Activated gamma-delta T cell treated with anti-CD3 and anti-CD28 coated beads, Interleukin-2, amount 50 U/mL, for 16 hours (primary cell): ENCODE measurements around the gene ZNRF3.
"Not testable (repeated sequence)": the region's sequence is repeated elsewhere in the genome, so short reads cannot be mapped to it uniquely, and the experiment has no call there.

ENCODE experiments used
- DNase-seq: peaks from one replicate; pipeline ENCODE4 v3.0.0-alpha.2; 2020; ENCODE audit warnings: low read depth

The ZNRF3 gene

DNA sequence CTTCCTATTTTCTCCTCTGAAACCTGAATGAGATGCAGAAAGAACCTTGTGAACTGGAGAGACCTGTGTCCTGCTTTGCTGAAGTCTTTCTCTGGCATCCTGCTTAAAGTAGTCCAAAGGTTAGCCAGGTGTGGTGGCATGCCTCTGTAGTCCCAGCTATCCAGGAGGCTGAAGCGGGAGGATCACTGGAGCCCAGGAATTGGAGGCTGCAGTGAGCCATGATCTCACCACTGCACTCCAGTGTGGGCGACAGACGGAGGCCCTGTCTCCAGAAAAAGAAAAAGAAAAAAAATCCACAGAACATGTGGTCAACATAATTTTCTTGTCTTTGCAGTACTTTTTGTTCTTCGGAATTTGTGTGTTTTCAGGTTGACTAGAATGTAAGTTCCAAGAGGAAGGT is 187.1 kb downstream of the ZNRF3 start:
- DNase-seq, result no peak

- DNase-seq, result no peak
Observed at GRCh38 chr22:29071261-29072045, 188.1 kb downstream of the ZNRF3 start.

- peak; percentile 62 for DNase-seq
Observed at GRCh38 chr22:29072193-29072978, 189.0 kb downstream of the ZNRF3 start.

DNA sequence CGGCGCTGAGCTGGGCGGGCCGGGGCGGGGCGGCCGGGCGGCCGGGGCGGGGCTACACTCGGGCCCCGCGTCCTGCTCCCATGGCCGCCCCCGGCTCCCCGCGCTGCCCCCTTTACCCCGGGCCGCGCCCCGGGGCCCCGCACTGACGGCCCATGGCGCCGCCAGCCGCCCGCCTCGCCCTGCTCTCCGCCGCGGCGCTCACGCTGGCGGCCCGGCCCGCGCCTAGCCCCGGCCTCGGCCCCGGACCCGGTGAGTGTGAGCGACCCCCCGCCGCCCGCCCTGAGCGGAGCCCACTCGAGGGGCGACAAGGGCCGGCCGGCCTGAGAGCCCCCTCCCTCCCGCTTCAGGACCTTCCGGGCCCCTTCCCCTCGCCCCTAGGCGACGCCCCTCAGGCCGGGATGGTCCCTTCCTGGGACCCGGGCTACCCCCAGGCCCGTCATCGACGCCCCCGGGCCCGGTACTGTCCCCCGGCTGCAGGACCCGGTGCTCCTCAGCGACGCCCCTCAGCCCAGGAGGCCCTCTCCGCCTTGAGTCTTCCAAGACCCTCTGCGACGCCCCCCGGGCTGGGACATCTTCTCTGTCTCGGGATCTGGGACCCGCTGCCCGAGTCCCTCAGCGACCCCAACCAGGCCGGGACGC is 189.7 kb downstream of the ZNRF3 start, which contains the start of gene KREMEN1:
Gene KREMEN1, plus strand, starts transcription at position 57 of the 639 bp plus-strand sequence. Its CDS starts 96 bp downstream, at position 153.
- DNase-seq, result no peak

DNA sequence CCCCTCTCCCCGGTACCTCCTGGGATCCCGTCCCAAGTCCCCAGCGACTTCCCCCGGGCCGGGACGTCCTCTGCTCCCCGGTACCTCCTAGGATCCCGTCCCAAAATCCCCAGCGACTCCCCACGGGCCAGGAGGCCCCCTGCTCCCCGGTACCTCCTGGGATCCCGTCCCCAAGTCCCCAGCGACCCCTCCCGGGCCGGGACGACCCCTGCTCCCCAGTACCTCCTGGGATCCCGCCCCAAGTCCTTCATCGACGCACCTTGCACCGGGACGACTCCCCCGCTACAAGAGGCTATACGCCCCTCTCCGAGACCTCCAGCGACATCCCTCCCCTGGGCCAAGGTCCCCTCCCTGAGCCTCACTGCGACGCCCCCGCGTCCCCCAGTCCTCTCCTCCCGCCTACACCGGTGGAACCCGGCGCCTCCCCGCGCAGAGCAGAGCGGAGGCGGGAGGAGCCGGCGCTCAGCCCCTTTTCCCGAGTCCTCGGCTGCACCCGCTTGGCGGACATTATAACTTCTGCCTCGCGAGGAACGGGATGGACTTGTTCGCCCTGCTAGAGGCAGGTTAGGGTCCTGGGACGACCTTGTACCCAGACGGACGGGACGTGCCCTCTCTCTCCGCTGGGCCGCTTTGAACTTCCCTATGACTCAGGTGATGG is 190.4 kb downstream of the ZNRF3 start:
- DNase-seq, result no peak

GRCh38 chr22:29074276-29074772 is 191.0 kb downstream of the ZNRF3 start:
- DNase-seq, result no peak

- DNase-seq, result no peak
Observed at GRCh38 chr22:29078036-29078868, 194.9 kb downstream of the ZNRF3 start.

DNA sequence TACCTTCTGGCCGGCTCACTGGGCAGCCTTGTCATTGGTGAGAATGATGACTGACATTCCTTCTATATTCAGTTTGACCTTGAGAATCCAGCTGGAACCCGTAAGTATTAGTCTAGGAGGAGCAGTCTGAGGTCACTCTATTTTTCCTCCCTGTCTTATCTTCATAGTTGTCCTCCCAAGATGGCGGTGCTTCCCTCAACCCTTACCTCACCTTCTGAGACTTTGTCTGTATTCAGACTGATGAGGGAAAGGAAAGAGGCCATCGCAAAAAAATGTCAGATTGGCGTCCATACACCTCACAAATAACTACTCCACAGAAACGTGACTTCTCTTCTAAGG is 195.5 kb downstream of the ZNRF3 start:
- no peak for DNase-seq

DNA sequence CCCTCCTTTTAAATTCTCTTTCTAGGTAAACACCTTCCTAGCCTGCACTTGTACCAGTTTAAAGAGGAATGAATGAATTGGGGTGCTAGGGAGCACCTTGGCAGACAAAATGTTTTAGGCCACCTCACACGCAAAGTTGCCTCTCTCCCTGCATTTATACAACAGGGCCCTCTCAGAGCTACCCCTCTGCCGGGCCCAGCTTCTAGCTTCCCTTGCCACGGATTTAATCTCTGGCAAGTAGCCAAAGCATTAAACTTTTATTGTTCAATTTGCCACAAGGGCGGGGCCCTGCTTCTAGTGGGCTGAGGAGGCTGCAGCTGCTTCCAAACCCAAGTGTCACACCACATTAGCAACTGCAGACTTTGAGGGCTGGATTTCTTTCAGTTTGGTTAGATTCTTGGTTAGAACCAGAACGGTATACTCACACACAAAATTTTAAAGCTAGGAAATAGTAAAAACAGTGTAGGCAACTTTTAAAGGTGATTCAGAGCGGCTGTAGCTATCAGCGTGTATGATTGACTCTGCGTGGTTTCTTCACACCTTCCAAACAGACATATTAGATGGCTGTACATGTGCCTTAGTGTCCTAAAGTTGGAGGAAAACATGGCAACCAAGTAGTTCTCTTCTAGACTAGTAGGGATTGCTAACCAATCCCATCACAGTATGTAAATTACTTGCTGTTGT is 196.0 kb downstream of the ZNRF3 start:
- DNase-seq, result no peak

GRCh38 chr22:29080106-29080975 is 197.0 kb downstream of the ZNRF3 start:
- DNase-seq, result no peak

DNA sequence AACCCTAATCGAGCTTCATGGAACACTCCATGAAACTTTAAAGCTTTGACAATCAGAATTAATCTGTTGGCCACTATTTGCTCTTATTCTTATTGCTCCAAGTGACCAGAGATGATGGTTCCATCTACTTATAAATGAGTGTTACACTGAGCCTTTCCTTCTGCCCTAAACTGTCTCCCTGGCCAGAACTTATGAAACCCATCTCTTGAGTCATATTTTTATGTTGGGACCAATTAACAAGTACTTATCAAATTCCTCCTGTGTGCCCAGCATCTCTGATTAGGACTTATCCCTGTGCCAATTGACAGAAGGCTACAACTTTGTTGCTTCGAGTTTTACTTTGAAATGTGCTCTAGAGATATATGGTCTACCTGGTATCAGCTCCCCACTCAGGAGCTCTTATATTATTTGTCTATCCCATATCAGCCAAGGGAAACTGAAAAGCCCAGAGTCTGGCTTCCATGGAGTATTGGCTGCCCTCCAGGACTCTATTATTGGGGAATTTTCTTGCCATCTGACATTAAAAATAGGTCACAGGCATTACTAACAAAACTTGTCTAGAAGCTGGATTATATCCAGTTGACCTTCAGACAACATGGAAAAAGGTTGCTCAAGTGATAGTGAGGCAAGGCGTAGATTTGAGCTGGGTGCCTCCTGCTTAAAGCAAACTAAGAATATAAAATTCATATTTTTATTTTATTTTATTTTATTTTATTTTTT is 198.3 kb downstream of the ZNRF3 start:
- no peak for DNase-seq

- no peak for DNase-seq
Observed at GRCh38 chr22:29082826-29083545, 199.6 kb downstream of the ZNRF3 start.

- not testable (repeated sequence) for DNase-seq
Observed at GRCh38 chr22:29083576-29083932, 200.2 kb downstream of the ZNRF3 start.

DNA sequence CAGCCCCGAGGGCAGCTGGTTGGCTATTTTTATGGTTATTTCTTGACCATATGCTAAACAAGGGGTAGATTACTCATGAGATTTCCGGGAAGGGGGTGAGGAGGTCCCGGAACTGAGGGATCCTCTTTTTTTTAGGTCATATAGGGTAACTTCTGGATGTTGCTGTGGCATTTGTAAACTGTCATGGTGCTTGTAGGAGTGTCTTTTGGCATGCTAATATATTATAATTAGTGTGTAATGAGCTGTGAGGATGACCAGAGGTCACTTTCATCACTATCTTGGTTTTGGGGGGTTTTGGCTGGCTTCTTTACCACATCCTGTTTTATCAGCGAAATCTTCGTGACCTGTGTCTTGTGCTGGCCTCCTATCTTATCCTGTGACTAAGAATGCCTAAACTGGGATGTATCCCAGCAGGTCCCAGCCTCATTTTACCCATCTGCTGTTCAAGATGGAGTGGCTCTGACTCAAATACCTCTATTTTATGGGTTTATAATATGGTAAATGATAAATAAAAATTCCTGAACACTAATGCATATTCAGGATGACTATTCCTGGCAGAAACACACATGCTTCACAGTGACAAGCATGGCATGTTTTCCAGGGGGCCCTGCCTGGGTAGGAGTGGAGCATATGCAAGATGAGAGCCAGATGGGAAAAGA is 200.7 kb downstream of the ZNRF3 start:
- no peak for DNase-seq

GRCh38 chr22:29087012-29087411 is 203.6 kb downstream of the ZNRF3 start:
- DNase-seq, result no peak

- no peak for DNase-seq
Observed at GRCh38 chr22:29088809-29089208, 205.4 kb downstream of the ZNRF3 start.

- DNase-seq, result no peak
Observed at GRCh38 chr22:29089507-29089906, 206.1 kb downstream of the ZNRF3 start.

GRCh38 chr22:29090039-29090438 is 206.7 kb downstream of the ZNRF3 start:
- no peak for DNase-seq
